ENCODE results near the gene IL9R.

DNA sequence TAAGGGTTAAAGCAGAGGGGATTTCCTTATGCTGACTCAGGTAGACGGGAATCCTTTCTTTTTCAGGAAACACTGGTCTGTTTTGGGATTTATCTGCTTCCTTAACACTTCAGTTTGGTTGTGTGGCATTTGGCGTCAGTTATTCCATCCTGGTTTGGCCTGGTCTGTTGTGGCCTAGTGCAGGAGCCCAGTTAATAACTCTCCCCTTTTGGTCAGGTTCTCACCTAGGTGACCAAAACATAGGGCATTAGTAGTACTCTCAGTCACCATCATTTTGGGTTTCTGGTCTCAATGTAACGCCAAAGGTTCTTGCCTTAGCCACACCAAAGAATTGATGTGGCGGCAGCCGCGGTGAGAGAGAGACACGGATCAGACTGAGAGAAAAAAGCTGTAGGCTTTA, 39.7 kb upstream of the IL9R start:
- TF ChIP-seq, protein P1, sequence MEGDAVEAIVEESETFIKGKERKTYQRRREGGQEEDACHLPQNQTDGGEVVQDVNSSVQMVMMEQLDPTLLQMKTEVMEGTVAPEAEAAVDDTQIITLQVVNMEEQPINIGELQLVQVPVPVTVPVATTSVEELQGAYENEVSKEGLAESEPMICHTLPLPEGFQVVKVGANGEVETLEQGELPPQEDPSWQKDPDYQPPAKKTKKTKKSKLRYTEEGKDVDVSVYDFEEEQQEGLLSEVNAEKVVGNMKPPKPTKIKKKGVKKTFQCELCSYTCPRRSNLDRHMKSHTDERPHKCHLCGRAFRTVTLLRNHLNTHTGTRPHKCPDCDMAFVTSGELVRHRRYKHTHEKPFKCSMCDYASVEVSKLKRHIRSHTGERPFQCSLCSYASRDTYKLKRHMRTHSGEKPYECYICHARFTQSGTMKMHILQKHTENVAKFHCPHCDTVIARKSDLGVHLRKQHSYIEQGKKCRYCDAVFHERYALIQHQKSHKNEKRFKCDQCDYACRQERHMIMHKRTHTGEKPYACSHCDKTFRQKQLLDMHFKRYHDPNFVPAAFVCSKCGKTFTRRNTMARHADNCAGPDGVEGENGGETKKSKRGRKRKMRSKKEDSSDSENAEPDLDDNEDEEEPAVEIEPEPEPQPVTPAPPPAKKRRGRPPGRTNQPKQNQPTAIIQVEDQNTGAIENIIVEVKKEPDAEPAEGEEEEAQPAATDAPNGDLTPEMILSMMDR (IDR thresholded peaks at IDR 0.05), result no peak
- TF ChIP-seq POLR2A (IDR thresholded peaks at IDR 0.05), result no peak

All from Peyer's patch (tissue), 4 donors.